Measurements from ENCODE around the gene SPATA12.

Gene SPATA12

GRCh38 chr3:57085211-57085610 lies 24.7 kb downstream of the SPATA12 start:
- no peak for DNase-seq

GRCh38 chr3:57086201-57086600 lies 25.7 kb downstream of the SPATA12 start:
- no peak for DNase-seq

- DNase-seq = no peak
These were observed 27.1 kb downstream of the SPATA12 start for GRCh38 chr3:57087361-57088092.

GRCh38 chr3:57088503-57088902 lies 28.0 kb downstream of the SPATA12 start:
- no peak for DNase-seq

GRCh38 chr3:57089043-57089442 lies 28.6 kb downstream of the SPATA12 start:
- no peak for DNase-seq

- no peak for DNase-seq
These were observed 31.2 kb downstream of the SPATA12 start for GRCh38 chr3:57091521-57092273.

GRCh38 chr3:57093489-57093888 lies 33.0 kb downstream of the SPATA12 start:
- DNase-seq = no peak

- DNase-seq = no peak
These were observed 33.6 kb downstream of the SPATA12 start for GRCh38 chr3:57093971-57094535.

GRCh38 chr3:57094575-57094974 lies 34.1 kb downstream of the SPATA12 start:
- DNase-seq = no peak

- no peak for DNase-seq
These were observed 34.9 kb downstream of the SPATA12 start for GRCh38 chr3:57095363-57095762.

- DNase-seq = no peak
These were observed 37.1 kb downstream of the SPATA12 start for GRCh38 chr3:57097536-57097935.

- DNase-seq = no peak
These were observed 38.2 kb downstream of the SPATA12 start for GRCh38 chr3:57098418-57099310.

- peak; percentile 70 for DNase-seq
These were observed 39.7 kb downstream of the SPATA12 start for GRCh38 chr3:57100046-57100695.

GRCh38 chr3:57105585-57105984 lies 45.1 kb downstream of the SPATA12 start:
- no peak for DNase-seq

- DNase-seq = no peak
These were observed 48.2 kb downstream of the SPATA12 start for GRCh38 chr3:57108684-57109083.

GRCh38 chr3:57109437-57110199 lies 49.2 kb downstream of the SPATA12 start:
- no peak for DNase-seq

GRCh38 chr3:57110214-57110613 lies 49.8 kb downstream of the SPATA12 start:
- DNase-seq = no peak

GRCh38 chr3:57110798-57111197 lies 50.3 kb downstream of the SPATA12 start:
- no peak for DNase-seq

GRCh38 chr3:57112206-57112605 lies 51.7 kb downstream of the SPATA12 start:
- DNase-seq = no peak

GRCh38 chr3:57116501-57116900 lies 56.0 kb downstream of the SPATA12 start:
- DNase-seq = no peak

GRCh38 chr3:57118254-57118653 lies 57.8 kb downstream of the SPATA12 start:
- DNase-seq = no peak

- no peak for DNase-seq
These were observed 59.6 kb downstream of the SPATA12 start for GRCh38 chr3:57120040-57120439.

All from EL (cell line).